ENCODE data around the gene SMOC2. TPM values are rescaled to one million over a fixed set of nuclear protein-coding genes. Genes with fewer than 3 reads are reported as not detected.

The SMOC2 gene
- polyA plus RNA-seq, 3 donors = not detected

- H3K4me3 Mint-ChIP-seq = no peak overlapping the region
- H3K4me1 ChIP-seq (ENCODE audit: control insufficient read depth in 1 of 2, insufficient read depth in 2 of 2, low read length in 2 of 2) = no peaks in the 10 kb centered on the region
- no peak overlapping the region for H2AFZ ChIP-seq (ENCODE audit: insufficient read depth, low read depth, low read length, poor library complexity, severe bottlenecking)
- no peak for DNase-seq
- no peaks in the 10 kb centered on the region for H3K9me3 ChIP-seq (replicated peaks in 1 of 2; ENCODE audit: control insufficient read depth in 1 of 2, insufficient read depth in 1 of 2, low read length in 2 of 2)
- H3K27me3 Mint-ChIP-seq (ENCODE audit: low read depth in 3 of 3) = peaks cover 13 to 17% (median 14%) of the 10 kb centered on the region in 3 donors
- no peak overlapping the region for H3K9ac ChIP-seq (ENCODE audit: insufficient read depth, low read length, poor library complexity, severe bottlenecking)
- 92% methylated on average over 5 of the region's 11 CpGs for WGBS (ENCODE audit: insufficient coverage)
- H3K36me3 ChIP-seq (replicated peaks in 1 of 2; ENCODE audit: control insufficient read depth in 1 of 2, insufficient read depth in 2 of 2, low read length in 2 of 2) = no peaks in the 10 kb centered on the region
- peaks cover 5 to 7% of the 10 kb centered on the region in 2 donors for H3K27me3 ChIP-seq (ENCODE audit: control insufficient read depth in 2 of 2, insufficient read depth in 2 of 2, low read length in 2 of 2)
- no peak for TF ChIP-seq CTCF (IDR thresholded peaks at IDR 0.05)
- H3K27ac ChIP-seq (ENCODE audit: low read depth in 1 of 2, low read length in 2 of 2) = no peak overlapping the region
- no peaks in the 10 kb centered on the region for H3K36me3 Mint-ChIP-seq
- intact Hi-C loops (cut with micrococcal nuclease) = no loop called here
- H3K79me2 ChIP-seq (ENCODE audit: insufficient read depth, low read length) = no peaks in the 10 kb centered on the region
- H3K4me3 ChIP-seq (replicated peaks in 1 of 3; ENCODE audit: low read depth in 2 of 3, low read length in 3 of 3) = no peak overlapping the region
- H3K9me3 Mint-ChIP-seq = peaks cover 0 to 1% (median 0%) of the 10 kb centered on the region in 7 donors
- no peak overlapping the region for H3K27ac Mint-ChIP-seq
- H4K20me1 ChIP-seq (ENCODE audit: insufficient read depth, low read length) = no peaks in the 10 kb centered on the region
- H3K4me1 Mint-ChIP-seq = peaks cover 4% of the 10 kb centered on the region
- no peak overlapping the region for H3K4me2 ChIP-seq (replicated peaks; ENCODE audit: extremely low read depth, low read length, poor library complexity, severe bottlenecking)
Measured at GRCh38 chr6:168448243-168448855, 7.4 kb downstream of the SMOC2 start.

- no peaks in the 10 kb centered on the region for H3K36me3 ChIP-seq (replicated peaks in 1 of 2; ENCODE audit: control insufficient read depth in 1 of 2, insufficient read depth in 2 of 2, low read length in 2 of 2)
- no peaks in the 10 kb centered on the region for H3K9me3 ChIP-seq (replicated peaks in 1 of 2; ENCODE audit: control insufficient read depth in 1 of 2, insufficient read depth in 1 of 2, low read length in 2 of 2)
- H3K27me3 ChIP-seq (ENCODE audit: control insufficient read depth in 2 of 2, insufficient read depth in 2 of 2, low read length in 2 of 2) = peaks cover 0 to 3% of the 10 kb centered on the region in 2 donors
- no peak for TF ChIP-seq CTCF (IDR thresholded peaks at IDR 0.05)
- H4K20me1 ChIP-seq (ENCODE audit: insufficient read depth, low read length) = no peaks in the 10 kb centered on the region
- H3K27ac Mint-ChIP-seq = no peak overlapping the region
- peaks cover 4% of the 10 kb centered on the region for H3K4me1 Mint-ChIP-seq
- H3K9ac ChIP-seq (ENCODE audit: insufficient read depth, low read length, poor library complexity, severe bottlenecking) = no peak overlapping the region
- H3K4me3 Mint-ChIP-seq = no peak overlapping the region
- H3K79me2 ChIP-seq (ENCODE audit: insufficient read depth, low read length) = no peaks in the 10 kb centered on the region
- peaks cover 0 to 1% (median 0%) of the 10 kb centered on the region in 7 donors for H3K9me3 Mint-ChIP-seq
- DNase-seq = no peak
- 48% methylated on average over 5 of the region's 7 CpGs for WGBS (ENCODE audit: insufficient coverage)
- no peak overlapping the region for H3K4me2 ChIP-seq (replicated peaks; ENCODE audit: extremely low read depth, low read length, poor library complexity, severe bottlenecking)
- intact Hi-C loops (cut with micrococcal nuclease) = no loop called here
- H3K36me3 Mint-ChIP-seq = no peaks in the 10 kb centered on the region
- no peak overlapping the region for H3K4me3 ChIP-seq (replicated peaks in 1 of 3; ENCODE audit: low read depth in 2 of 3, low read length in 3 of 3)
- no peak overlapping the region for H3K27ac ChIP-seq (ENCODE audit: low read depth in 1 of 2, low read length in 2 of 2)
- no peaks in the 10 kb centered on the region for H3K4me1 ChIP-seq (ENCODE audit: control insufficient read depth in 1 of 2, insufficient read depth in 2 of 2, low read length in 2 of 2)
- no peak overlapping the region for H2AFZ ChIP-seq (ENCODE audit: insufficient read depth, low read depth, low read length, poor library complexity, severe bottlenecking)
- peaks cover 9 to 13% (median 12%) of the 10 kb centered on the region in 3 donors for H3K27me3 Mint-ChIP-seq (ENCODE audit: low read depth in 3 of 3)
Measured at GRCh38 chr6:168450917-168451316, 9.9 kb downstream of the SMOC2 start.

Measured in CD14-positive monocyte (primary cell).